Head of caudate nucleus (tissue), 42 donors: ENCODE measurements around the gene MRPL27.

Experiments used
- DNase-seq, 42 donors: peaks; one replicate each; pipeline versions ENCODE4 v3.0.0 to v3.0.0-alpha.2; 2020 to 2021; ENCODE audit warnings: mixed read lengths in 7 of 42
- intact Hi-C: fragments of 100-400 bp; cut with DNase I; formaldehyde crosslinking; loops from one replicate; pipeline ENCODE4 v1.15.0; 2022

The MRPL27 gene

GRCh38 chr17:50329716-50330115 lies 43.3 kb downstream of the MRPL27 start:
- intact Hi-C loops: no loop called here

GRCh38 chr17:50328363-50329325 lies 44.3 kb downstream of the MRPL27 start:
- intact Hi-C loops: no loop called here
- no peak for DNase-seq

More at GRCh38 chr17:50329716-50330115, 43.3 kb downstream of the MRPL27 start:
- DNase-seq: no peak

- DNase-seq: no peak
- intact Hi-C loops: no loop called here
Measured at GRCh38 chr17:50326831-50327364, 46.1 kb downstream of the MRPL27 start.

DNA sequence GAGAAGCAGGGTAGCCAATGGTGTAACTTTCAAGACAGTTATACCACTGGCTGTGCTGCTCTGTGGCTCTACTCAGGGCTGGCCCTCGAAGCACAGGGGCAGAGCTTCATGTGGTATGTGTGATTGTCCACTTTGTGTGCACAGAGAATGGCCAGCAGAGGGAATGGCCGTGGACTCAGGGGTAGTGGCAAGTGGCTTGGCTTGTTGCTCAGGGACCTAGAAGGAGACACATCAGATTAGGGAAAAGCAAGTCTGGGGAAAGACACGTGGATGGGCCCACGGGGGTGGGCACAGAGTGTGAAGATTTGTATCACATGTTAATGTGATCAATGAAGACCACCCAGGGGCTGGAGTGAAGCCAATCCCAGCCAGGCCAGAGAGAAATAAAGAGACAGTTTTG lies 47.1 kb downstream of the MRPL27 start:
- DNase-seq: no peak
- intact Hi-C loops: no loop called here

DNA sequence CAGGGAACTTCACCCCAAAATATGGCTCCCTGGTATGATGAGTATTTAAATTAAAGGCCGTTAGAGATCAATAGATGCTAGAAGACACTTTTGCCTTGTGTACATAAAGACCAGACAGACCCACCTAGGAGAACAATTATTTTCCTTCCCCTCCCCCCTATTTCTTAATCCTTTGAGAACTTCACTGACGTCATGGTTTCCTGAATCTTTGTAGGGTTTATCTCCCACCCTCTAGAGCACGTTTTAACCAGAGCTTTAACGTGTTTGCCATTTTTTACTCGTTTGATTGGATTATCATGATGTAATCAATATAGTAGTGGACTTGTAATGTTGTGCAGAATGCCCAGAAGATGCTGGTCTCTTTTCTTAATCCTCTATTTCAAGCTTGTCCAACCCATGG lies 49.9 kb downstream of the MRPL27 start:
- no peak for DNase-seq
- intact Hi-C loops: no loop called here

DNA sequence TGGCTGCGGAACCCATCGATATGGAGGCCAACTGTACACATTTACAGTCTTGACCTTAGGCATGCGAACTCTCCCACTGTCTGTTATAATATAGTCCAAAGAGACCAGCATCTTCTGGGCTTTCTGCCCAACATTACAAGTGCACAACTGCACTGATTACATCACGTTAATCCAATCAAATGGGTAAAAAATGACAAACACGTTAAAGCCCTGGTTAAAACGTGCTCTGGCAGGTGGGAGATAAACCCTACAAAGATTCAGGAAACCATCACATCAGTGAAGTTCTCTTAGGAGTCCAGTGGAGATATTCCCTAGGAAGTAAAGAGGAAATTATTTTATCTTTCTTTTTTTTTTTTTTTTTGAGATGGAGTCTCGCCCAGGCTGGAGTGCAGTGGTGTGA lies 50.7 kb downstream of the MRPL27 start:
- intact Hi-C loops: no loop called here

DNA sequence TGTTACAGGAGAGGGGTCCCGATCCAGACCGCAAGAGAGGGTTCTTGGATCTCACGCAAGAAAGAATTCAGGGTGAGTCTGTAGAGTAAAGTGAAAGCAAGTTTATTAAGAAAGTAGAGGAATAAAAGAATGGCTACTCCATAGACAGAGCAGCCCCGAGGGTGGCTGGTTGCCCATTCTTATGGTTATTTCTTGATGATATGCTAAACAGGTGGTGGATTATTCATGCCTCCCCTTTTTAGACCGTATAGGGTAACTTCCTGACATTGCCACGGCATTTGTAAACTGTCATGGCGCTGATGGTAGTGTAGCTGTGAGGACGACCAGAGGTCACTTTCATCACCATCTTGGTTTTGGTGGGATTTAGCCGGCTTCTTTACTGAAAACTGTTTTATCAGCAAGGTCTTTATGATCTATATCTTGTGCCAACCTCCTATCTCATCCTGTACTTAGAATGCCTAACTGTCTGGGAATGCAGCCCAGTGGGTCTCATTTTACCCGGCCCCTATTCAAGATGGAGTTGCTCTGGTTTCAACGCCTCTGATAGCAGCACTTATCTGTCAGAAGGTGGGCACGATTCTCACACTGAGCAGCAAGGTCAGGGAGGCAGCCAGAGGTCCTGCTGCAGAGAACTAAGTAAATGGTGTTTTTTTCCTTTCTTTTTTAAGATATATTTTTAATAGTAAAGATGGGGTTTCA lies 53.5 kb downstream of the MRPL27 start:
- no peak for DNase-seq
- intact Hi-C loops: no loop called here

More for the DNA sequence above, 50.7 kb downstream of the MRPL27 start:
- DNase-seq: no peak

DNA sequence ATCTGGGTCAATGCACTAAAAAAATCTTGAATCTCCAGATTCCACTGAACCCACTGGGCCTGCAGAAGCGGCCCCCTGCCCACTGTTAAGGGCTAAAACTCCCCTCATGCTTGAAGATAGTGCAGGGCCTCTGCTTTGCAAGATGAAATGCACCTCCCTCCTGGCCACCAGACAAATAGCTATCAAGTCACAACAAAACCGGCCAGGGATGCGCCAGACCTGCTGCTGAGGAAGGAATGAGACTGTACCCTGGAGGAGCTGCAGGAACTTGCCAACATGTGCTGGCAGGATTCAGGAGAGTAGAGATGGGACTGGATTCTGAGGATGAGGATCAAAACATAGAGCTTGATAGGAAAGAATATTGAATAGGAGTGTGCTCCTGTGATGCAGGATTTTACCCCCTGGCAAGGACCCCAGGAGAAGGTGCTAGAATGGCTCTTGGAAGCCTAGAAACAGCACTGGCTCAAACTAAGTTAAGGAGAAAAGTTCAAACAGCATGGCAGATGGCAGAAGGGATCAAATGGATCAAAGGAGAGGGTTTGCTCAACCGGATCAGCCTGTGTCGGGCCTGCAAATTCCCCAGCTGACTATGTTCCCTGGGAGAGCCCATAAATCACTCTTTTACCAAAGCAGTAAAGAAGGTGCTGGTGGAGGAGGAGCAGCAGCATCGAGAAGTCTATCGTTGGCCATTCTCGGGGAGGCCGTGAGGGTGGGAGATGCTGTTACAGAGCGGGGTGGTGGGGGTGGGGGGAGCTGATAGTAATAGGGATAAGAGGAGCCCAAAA lies 54.3 kb downstream of the MRPL27 start:
- DNase-seq: no peak
- intact Hi-C loops: no loop called here
